GM19438 (cell line): ENCODE data around the gene OGA.
A peak's percentile ranks its signal among the peaks of the same experiment; 100 is the strongest.
"Not testable (repeated sequence)": the region's sequence is repeated elsewhere in the genome, so short reads cannot be mapped to it uniquely, and the experiment has no call there.

ENCODE experiments used
- ATAC-seq: cut with Tn5 transposase; IDR thresholded peaks from one replicate; pipeline ENCODE4 v1.9.1; 2021; ENCODE audit warnings: low read depth; ENCODE audit not compliant: unreplicated experiment

The OGA gene

DNA sequence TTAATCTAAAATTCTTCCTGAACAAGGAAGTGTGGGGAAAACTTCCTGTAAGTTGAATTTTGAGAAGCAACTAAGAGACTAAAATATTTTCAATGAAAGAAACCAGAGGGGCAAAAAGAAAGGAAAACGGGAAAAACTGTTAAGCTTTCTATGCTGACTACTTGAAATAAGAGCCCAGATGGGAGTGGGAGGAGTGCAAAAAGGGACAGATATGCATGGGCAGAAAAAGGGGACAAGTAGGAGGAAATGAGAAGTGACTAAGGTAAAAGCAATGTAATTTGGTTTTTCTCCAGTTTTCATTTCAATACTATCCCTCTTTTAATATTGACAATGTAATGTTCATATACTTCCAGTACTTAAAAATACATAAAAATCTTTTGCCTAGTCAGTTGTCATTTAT is 11.1 kb downstream of the OGA start:
- no peak for ATAC-seq

DNA sequence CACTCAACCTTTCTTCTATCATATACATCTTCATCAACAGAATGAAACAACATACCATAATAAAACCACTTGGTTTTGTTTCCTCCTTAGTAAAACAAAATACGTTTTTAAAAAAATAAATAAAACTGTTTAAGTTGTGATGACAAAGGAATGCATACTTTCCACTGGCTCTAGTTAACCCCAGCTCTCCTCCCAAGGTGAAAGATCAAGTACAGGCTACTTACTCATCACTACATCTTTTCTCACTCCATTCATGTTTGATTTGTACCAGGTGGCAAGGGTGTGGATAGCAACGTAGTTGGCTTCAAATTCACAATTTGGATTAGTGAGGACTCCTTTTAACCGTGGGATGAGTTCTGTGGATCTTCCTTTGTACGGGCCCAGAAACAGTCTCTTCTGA is 14.7 kb downstream of the OGA start:
- no peak for ATAC-seq

DNA sequence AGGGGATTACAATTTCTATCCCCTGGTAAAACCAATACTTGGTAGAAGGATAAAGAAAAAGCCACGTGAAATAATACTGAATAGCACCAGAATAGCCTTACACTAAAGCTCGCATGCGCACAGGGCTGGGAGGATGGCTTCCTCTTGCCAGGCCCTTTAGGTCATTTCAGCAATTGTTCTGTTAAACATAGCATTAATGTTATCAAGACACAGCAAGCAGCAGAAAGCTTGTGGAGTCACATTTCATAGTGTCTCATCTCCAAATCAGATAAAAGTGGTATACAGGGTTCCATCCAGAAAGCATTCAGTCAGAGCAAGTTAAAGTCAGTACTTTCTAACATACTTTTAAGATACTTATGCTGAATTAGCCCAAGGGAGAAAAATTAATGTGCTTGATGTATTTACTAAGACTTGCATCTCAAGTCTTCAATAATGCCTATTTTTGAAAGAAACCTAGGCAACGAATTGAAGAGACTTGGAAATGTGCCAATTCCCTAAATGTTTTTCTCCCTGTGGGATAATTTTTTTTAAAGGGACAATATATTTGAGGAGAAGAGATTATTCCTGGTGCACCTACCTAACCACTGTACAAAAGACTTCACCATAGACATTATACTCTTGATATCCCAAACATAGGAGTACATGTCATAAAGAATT is 20.7 kb downstream of the OGA start:
- no peak for ATAC-seq

DNA sequence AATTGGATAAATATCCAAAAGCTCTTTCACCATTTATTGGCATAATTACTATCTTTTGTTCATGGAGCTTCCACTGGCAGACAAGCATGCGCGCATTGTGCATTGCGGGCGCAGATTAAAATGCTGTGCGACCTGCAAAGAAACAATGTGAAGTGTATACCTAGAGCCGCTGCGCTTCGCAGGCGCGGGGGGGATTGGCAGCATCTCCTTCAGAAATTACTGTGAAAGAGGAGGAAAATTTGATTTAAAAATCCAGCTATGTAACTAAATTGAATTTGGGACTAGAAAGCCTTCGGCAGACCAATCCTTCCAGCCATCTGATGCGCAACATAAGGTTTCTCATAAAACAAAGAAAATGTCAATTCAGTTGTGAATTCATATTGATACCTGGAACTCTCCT is 24.7 kb downstream of the OGA start:
- no peak for ATAC-seq

DNA sequence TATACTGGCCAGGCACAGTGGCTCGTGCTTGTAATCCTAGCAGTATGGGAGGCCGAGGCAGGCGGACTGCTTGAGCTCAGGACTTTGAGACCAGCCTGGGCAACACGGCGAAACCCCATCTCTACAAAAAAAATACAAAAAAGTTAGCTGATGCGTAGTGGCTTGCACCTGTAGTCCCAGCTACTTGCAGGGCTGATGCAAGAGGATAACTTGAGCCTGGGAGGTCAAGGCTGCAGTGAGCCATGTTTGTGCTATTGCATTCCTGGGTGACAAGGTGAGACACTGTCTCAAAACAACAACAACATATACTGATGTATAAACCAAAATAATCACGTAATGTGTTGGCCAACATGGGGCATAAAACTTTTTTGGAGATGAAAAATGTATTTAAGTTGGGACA is 28.6 kb downstream of the OGA start:
- ATAC-seq = no peak

DNA sequence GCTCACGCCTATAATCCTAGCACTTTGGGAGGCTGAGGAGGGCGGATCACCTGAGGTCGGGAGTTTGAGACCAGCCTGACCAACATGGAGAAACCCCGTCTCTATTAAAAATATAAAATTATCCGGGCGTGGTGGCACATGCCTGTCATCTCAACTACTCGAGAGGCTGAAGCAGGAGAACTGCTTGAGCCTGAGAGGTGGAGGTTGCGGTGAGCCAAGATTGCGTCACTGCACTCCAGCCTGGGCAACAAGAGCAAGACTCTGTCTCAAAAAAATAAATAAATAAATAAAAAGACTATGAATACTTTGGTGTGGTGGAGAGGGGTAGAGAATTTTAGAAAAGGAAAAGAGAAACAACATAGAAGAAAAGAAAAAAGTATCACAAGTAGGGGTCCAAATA is 29.0 kb downstream of the OGA start:
- ATAC-seq = not testable (repeated sequence)

DNA sequence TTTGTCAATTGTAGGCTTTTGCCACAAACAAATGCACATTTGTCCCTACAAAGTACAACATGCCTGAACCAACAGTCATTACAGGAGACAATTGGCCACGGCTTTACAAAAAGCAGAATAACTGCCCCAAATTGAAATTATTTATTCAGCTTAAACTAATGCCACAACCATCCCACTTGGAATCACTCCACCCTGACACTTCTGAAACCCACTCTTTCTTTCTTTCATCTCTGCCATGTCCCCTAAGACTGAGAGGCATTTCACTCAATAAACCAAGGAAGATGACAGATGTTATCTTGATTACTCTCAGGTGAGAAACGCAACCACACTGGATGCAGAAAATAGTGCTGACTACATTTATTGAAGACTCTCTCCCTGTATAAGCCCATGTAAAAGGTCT is 32.4 kb downstream of the OGA start:
- no peak for ATAC-seq

DNA sequence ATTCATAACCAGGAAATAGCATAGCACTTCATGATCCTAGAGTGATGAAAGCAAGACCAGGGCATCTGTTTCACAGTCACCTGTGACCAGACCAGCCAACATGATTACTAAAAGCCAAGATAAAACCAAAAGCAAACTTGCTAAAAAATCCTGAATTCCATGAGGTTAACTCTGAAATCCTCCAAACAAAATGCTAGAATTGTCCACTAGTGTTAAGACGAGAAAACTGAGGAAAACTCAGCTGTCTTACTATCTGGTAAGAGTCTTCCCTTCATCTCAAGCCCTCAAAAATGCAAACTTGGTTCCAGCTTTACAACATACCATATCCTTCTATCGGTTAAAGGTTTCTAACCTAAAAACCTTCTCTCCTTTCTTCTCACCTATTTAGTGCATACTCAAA is 33.7 kb downstream of the OGA start:
- no peak for ATAC-seq

DNA sequence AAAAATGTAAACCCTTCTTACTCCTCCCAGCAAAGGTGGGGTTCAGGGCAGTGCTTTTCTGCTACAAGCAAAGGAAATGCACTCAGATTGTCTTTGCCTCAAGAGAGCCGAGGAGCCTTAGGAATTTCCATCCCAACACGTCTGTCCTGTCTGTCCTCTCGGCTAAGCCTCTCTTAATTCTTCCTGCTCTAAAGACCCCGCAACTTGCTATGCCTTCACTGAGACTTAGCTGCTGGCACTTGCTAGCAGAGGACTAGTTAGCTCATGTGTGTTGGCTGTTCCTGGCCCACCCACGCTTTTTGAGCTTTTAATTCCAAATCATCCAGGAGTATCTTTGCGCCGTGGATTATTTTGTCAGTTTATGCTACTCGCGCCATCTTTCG is 34.5 kb downstream of the OGA start:
- no peak for ATAC-seq

DNA sequence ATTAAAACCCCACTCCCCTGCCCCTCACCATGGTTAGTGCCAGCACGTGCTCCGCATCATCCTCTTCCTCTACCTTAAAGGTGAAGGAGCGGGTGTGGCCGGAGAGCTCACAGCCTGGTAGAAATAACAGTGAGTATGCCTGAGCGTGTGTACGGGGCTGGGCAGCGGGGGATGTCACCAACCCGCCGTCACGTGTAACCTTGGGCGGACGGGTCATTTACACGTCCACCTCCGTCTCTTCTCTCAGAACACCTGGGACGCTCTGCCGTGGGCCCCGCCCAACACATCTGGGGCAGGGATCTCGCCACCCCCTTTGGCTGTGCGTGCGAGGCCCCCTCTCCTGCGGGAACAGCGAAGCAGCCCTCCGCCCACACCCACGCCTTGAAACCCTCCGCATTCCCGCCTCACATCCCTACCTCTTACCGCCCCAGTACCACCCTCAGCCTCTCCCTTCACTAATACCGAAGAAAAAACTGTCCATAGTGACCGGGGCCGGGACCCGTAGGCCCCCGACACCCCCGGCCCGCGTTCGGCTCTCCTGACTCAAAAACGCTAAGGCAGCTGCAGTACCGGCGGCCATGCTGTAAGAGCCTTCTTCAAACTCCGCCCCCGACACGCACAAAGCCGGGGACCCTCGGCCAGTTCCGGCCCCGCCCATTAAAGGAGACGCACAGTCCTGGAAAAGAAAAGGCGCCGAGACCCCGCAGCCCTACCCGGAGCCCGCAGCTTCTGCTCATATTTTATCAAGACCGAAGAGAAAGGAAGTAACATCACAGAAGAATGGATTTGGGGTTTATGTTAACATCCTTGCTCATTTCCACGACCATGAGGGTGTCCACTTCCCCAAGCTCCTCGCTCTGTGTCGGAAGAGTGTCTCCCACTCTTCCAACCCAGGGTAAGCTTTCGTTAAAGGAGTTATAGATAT is 35.2 kb downstream of the OGA start, which contains the start of gene NPM3:
NPM3 (minus strand) TSS at position 636 of the 925 bp plus-strand sequence; CDS start at position 580, 56 bp downstream.
- ATAC-seq = peak; percentile 59

DNA sequence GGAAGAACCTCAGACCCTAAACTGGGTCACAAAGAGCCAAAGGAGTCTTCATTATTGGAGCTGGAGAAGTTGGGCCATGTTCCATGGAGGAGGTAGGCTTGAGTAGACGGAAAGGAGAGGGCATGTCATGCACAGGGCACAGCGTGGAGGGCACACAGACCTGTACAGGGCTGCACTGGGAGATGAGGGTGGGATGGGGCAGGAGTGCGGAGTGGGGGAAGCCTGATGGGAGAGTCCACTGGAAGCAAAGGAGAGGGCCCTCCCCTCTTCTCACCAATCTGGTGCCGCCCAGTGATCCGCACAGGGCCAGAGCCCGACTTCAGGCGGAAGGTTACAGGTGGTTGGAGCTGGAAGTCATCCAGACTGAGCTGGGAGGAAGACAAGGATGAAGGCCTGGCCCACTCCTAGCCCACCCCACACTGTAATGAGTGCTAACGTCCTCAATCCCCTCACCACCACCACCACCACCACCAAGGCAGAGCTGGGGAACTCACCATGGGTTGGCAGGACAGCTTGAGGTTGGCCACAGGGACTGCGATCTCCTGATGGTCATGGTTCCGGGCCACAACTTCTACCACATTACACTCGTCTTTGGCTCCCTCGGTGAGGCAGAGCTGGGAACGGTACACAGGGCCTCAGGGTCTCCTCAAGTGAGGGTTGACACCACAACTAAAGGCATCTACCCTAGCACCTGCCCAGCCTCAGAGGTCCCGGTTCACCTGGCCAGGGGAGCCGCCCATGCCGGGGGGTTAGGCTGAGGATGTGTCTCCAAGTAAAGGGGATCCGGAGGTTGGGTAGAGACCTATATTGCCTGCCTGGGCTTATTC is 36.0 kb downstream of the OGA start:
- no peak for ATAC-seq

DNA sequence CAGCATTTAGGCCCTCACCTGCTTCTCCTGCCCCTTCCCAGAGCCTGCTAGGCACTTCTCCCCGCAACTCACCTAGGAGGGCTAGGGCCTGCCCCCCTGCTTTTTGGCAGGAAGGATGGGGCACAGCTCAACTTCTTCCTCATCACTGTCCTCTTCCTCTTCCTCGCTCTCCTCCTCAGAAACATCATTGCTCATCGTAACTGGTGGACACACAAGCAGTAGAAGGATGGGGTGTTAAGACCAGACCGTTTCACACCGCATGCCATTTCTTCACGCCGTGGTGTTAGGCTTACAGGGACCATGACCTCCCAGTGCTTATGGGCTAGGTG is 36.6 kb downstream of the OGA start:
- ATAC-seq = no peak

DNA sequence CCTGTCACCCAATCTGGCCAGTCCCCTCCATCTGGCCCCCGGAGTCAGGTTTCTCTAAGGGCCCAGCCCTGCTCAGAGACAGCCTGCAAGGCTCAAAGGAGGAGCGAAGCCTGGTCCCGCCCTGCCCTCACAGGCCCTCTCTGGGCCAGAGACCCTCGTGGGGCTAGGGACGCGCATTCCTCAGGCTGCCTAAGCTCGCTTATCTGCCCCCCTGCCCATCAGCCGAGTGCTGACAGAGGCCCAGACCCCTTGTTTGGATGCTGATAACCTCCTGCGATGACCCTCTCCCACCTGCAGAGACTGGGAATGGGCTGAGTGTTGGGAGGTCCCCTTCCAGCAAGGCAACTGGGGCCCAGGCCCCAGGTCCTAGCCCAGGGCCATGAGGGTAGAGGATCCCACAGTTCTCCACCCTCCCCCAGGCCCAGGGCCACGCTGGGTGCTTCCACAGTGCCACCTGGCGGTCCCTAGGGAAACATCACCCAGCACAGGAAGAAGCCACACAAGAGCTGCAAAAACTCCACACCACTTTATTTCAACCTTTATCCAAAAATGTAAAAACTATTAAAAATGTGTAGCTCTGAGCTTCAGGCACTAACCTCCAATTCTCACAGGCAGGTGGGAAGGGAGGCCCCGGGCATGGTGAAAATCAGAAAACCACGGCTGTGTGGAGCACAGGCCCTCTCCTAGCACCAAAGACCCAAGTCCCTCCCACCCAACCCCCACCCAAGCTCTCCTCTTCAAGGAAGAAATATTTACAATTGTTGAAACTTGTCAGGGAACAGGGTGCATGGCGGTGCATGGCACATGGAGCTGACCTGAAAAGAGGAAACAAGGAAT is 37.2 kb downstream of the OGA start:
- ATAC-seq = no peak

DNA sequence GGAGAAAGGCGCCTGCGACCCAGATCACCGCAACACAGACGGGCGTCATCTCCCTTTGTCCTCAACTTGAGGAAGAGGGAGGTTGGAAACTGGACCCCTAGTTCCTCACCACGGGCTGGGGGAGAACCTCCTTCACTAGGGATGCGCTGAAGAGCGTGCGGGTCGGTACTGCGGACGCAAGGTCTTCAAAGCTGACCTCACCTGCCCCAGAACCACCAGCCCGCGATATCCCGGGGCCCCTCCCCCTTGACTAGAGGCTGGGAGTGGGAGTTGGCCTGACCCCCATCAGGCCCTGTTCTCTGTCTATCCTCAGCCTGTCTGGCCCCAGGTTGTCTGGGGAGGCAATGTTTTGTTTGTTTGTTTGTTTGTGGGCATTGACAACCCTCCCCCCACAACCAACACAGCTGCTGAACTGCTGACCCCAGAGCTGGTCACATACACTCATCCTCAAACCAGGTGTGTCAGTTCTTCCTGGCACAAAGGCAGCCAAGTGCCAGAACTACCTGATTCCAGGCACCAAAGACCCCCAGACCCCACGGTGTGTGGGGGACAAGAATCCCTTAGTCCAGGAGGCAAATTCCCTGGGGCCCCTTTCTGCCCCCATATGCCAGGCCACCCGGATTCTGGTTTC is 37.9 kb downstream of the OGA start:
- no peak for ATAC-seq

DNA sequence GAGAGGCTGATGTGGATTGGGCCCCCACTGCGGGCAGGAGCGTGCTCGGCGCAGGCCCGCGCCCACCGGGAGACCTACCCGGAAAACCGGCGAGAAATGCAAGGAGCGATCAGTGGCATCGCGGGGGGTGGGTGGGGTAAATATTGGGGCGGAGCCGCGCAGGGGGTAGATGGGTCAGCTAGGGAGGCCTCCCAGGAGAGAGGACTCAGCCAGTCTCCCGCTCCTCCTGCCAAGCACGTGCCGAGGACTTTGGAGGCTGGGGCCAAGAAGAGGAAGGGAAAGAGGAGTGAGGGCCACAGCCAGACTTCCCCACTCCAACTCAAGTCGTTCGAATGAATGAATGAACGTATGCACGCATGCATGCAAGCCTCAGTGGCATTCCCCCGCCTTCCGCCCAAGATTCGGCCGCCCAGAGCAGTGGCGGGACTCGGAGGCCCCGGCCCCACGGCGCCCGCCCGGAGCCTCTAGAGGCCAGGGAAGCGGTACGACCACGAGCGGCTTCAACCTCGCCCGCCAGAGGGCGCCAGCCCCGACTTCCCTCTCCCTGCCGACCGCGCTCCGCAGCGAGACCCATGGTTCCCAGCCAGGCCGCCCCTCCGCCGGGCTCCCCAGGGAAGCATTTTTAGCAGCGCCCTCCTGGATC is 38.6 kb downstream of the OGA start:
- ATAC-seq = no peak

DNA sequence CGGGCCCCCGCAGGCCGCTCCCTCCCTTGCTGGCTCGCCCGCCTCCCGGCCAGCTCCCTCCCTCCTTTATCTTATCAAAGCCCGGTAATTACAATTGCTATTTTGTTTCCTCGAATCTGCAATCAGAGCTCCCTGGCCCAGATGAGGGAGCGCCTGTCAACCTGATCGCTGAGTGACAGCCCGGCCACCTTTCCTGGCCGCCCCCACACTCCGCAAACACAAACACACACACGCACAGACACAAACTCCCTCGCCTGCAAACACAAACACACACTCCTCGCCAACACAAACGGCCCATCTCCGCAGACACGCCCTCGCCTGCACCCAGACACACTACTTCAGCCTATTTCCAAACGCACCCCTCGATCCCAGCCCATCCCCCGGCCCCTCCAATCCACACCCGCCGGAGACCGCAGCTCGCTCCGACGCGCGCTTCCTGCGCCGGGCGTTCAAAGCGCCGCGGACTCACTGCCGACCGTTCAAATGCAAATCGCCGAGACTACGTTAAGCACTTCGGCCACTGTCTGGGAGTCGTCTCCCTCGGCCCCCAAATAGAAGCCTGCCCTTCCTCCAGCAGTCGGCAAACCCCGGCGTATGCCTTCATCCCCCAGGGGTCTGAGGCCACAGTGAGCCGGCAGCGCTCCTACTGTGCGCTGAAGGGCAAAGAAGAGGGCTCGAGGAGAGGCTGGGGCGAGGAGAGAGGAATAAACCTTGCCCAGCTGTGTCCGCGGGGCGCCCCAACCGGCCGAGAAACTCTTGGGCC is 39.3 kb downstream of the OGA start:
- ATAC-seq = no peak

DNA sequence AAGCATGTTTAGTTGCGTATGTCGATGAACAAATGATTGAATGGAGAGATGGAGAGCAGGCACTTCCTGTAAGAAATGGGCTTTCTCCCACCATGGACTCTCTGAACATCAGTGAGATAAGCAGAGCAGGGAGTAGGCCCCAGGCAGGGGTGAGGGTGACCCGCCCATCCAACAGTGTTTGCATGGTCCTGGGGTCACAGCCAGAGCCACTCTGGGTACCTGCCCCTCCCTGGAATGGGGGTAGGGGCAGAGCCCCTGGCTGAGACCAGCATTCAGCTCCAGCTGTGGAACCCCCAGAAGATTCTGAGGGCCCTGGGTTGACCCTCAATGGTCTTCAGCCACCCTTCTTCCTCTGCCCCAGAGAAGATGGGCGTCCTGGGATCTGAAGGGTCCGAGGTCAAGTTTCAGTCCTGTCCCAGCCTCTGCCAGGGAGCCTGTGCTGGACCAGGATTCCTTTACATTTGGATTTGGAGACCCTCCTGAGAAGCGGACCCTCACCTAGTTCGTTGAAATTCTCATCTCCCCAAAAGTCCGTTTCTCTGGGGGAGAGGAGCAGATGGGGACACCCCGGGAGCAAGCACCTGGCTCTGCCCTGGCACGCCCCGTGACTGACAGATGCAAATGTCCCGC is 40.0 kb downstream of the OGA start:
- no peak for ATAC-seq

DNA sequence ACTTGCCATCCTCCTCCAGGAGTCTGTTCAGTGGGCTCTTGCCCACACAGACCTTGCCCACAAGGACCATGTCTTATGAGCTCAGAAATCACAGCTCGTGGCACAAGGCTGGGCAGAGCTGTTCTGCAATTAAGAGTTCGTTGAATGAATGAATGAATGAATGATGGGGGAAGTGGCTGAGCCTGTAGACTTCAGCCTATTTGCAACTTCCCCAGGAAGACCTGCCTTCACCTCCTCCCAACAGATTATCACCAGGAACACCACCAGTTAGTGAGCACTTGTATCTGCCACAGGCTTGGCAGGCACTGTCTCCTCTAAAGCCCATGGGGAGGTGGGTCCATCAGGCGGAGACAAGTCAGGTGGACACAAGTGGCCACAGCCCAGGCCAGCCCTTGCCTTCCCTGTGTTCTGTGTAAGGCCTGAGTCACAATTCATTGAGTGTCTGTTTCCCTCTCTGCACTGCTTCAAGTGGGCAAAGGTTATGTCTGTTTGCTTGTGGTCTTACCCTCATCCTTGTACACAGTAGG is 40.6 kb downstream of the OGA start:
- no peak for ATAC-seq
